HG02943 (cell line): ENCODE measurements around the gene MACROH2A2.
"Not testable (repeated sequence)": the region's sequence is repeated elsewhere in the genome, so short reads cannot be mapped to it uniquely, and the experiment has no call there.

ENCODE experiments used
- ATAC-seq: cut with Tn5 transposase; IDR thresholded peaks from one replicate; pipeline ENCODE4 v1.9.1; 2021; ENCODE audit warnings: mild to moderate bottlenecking, low read depth, moderate library complexity; ENCODE audit not compliant: unreplicated experiment

Gene MACROH2A2

GRCh38 chr10:70097459-70097858, 44.8 kb downstream of the MACROH2A2 start:
- no peak for ATAC-seq

- ATAC-seq, result no peak
Measured at GRCh38 chr10:70098271-70098670, 45.6 kb downstream of the MACROH2A2 start.

GRCh38 chr10:70101068-70101562, 48.5 kb downstream of the MACROH2A2 start:
- ATAC-seq, result not testable (repeated sequence)

GRCh38 chr10:70101668-70102067, 49.0 kb downstream of the MACROH2A2 start:
- no peak for ATAC-seq

- ATAC-seq, result no peak
Measured at GRCh38 chr10:70106958-70107791, 54.5 kb downstream of the MACROH2A2 start.

GRCh38 chr10:70109064-70109729, 56.6 kb downstream of the MACROH2A2 start:
- ATAC-seq, result no peak

GRCh38 chr10:70111496-70111895, 58.9 kb downstream of the MACROH2A2 start:
- ATAC-seq, result no peak

- no peak for ATAC-seq
Measured at GRCh38 chr10:70112071-70112470, 59.4 kb downstream of the MACROH2A2 start.

GRCh38 chr10:70114902-70115301, 62.3 kb downstream of the MACROH2A2 start:
- ATAC-seq, result no peak

GRCh38 chr10:70115948-70116682, 63.5 kb downstream of the MACROH2A2 start:
- no peak for ATAC-seq

GRCh38 chr10:70117646-70118045, 65.0 kb downstream of the MACROH2A2 start:
- ATAC-seq, result no peak

GRCh38 chr10:70118196-70118595, 65.5 kb downstream of the MACROH2A2 start:
- ATAC-seq, result no peak

GRCh38 chr10:70119197-70119596, 66.6 kb downstream of the MACROH2A2 start:
- ATAC-seq, result no peak

- no peak for ATAC-seq
Measured at GRCh38 chr10:70119623-70120022, 67.0 kb downstream of the MACROH2A2 start.

- ATAC-seq, result no peak
Measured at GRCh38 chr10:70120417-70120816, 67.8 kb downstream of the MACROH2A2 start.

GRCh38 chr10:70121281-70121949, 68.8 kb downstream of the MACROH2A2 start:
- ATAC-seq, result no peak

- ATAC-seq, result no peak
Measured at GRCh38 chr10:70122742-70123141, 70.1 kb downstream of the MACROH2A2 start.

- not testable (repeated sequence) for ATAC-seq
Measured at GRCh38 chr10:70123166-70123565, 70.5 kb downstream of the MACROH2A2 start.

- no peak for ATAC-seq
Measured at GRCh38 chr10:70123817-70124216, 71.2 kb downstream of the MACROH2A2 start.

GRCh38 chr10:70124415-70124814, 71.8 kb downstream of the MACROH2A2 start:
- ATAC-seq, result no peak
